PC-3 (cell line): ENCODE measurements around the gene RAD21L1. TPM values are rescaled to one million over a fixed set of nuclear protein-coding genes. Genes with fewer than 3 reads are reported as not detected.

Source experiments
- ATAC-seq: fragments of 200-7000 bp; cut with Tn5 transposase; 2 replicates; pipeline ENCODE4 v1.9.1; 2020; ENCODE audit warnings: mild to moderate bottlenecking, moderate library complexity
- BruUV-seq: library from RNA; stranded (reverse); fragments of 400-500 nt; replicated peaks from 2 replicates; lab custom pipeline; 2021; lab: Mats Ljungman, UMichigan
- CTCF ChIA-PET: fragments of 300-600 bp; sonication (Branson Sonifier 250); formaldehyde crosslinking; loops from one replicate; lab custom pipeline; 2022; ENCODE audit warnings: antibody characterized with exemption; lab: Charles Lee
- POLR2A ChIA-PET: fragments of 300-600 bp; sonication (Branson Sonifier 250); formaldehyde crosslinking; loops from one replicate; lab custom pipeline; 2022; ENCODE audit warnings: antibody characterized with exemption; ENCODE audit not compliant: unreplicated experiment; lab: Charles Lee
- DNase-seq: peaks from one replicate; pipeline ENCODE4 v3.0.0-alpha.2; 2015
- H2AFZ ChIP-seq: fragments of 300-600 bp; sonication (generic); 2 replicates; pipeline ENCODE4 v1.6.0; 2016; ENCODE audit warnings: antibody characterized with exemption, low read length
- H3F3A ChIP-seq: fragments of 300-600 bp; sonication (generic); one replicate; pipeline ENCODE4 v1.6.0; 2017; ENCODE audit warnings: antibody characterized with exemption, low read length, control low read depth, mild to moderate bottlenecking; ENCODE audit not compliant: unreplicated experiment
- H3K27ac ChIP-seq: fragments of 300-600 bp; sonication (generic); 2 replicates; pipeline ENCODE4 v1.5.1; 2016; ENCODE audit warnings: mild to moderate bottlenecking, low read length
- H3K27me3 ChIP-seq: fragments of 300-600 bp; sonication (generic); 2 replicates; pipeline ENCODE4 v1.6.1; 2016; ENCODE audit warnings: low read length, mixed read lengths
- H3K36me3 ChIP-seq: fragments of 300-600 bp; sonication (generic); 2 replicates; pipeline ENCODE4 v1.6.1; 2016; ENCODE audit warnings: low read depth, mixed run types, low read length, mixed read lengths
- H3K4me1 ChIP-seq: fragments of 300-600 bp; sonication (generic); 2 replicates; pipeline ENCODE4 v1.5.1; 2016; ENCODE audit warnings: low read length; ENCODE audit not compliant: insufficient read depth
- H3K4me2 ChIP-seq: fragments of 300-600 bp; sonication (generic); 2 replicates; pipeline ENCODE4 v1.6.0; 2016; ENCODE audit warnings: low read length
- H3K4me3 ChIP-seq: fragments of 300-600 bp; sonication (generic); 2 replicates; pipeline ENCODE4 v1.5.1; 2016; ENCODE audit warnings: mild to moderate bottlenecking, low read length, mixed read lengths
- H3K79me2 ChIP-seq: fragments of 300-600 bp; sonication (generic); 2 replicates; pipeline ENCODE4 v1.6.1; 2017; ENCODE audit warnings: low read length, mixed read lengths
- H3K9ac ChIP-seq: fragments of 300-600 bp; sonication (generic); 2 replicates; pipeline ENCODE4 v1.6.0; 2016; ENCODE audit warnings: mild to moderate bottlenecking, low read length
- H3K9me2 ChIP-seq: fragments of 300-600 bp; sonication (generic); replicated peaks from 2 replicates; pipeline ENCODE4 v1.6.1; 2016; ENCODE audit warnings: mixed run types, low read length, mixed read lengths
- H3K9me3 ChIP-seq: fragments of 300-600 bp; sonication (generic); 2 replicates; pipeline ENCODE4 v1.6.1; 2016; ENCODE audit warnings: low read length, mixed read lengths
- H4K20me1 ChIP-seq: fragments of 300-600 bp; sonication (generic); 2 replicates; pipeline ENCODE4 v1.6.1; 2016; ENCODE audit warnings: low read length, mixed read lengths
- CTCF ChIP-seq: fragments of 300-600 bp; sonication (generic); conservative IDR thresholded peaks from 2 replicates; pipeline ENCODE4 v1.5.1; 2017; ENCODE audit warnings: antibody characterized with exemption, low read depth, mild to moderate bottlenecking, low read length
- EZH2 ChIP-seq: fragments of 300-600 bp; sonication (generic); IDR thresholded peaks from one replicate; pipeline ENCODE4 v1.6.1; 2017; ENCODE audit warnings: antibody characterized with exemption, mild to moderate bottlenecking, low read length; ENCODE audit not compliant: unreplicated experiment
- EZH2phosphoT487 ChIP-seq: fragments of 300-600 bp; sonication (generic); IDR thresholded peaks from 2 replicates; pipeline ENCODE4 v1.6.1; 2018; ENCODE audit warnings: mild to moderate bottlenecking, antibody characterized with exemption, low read length, borderline replicate concordance
- intact Hi-C: fragments of 100-400 bp; cut with micrococcal nuclease; formaldehyde crosslinking; loops from 2 replicates; pipeline ENCODE4 v1.9.0; 2023
- total RNA-seq: library from RNA; depleted of rRNA; stranded (reverse); fragments of >200 nt; gene quantifications from 2 replicates; pipeline ENCODE4 v1.2.3, GENCODE V29; 2014

RAD21L1 gene
- total RNA-seq, 1 experiment from 2014 or later, result 0.11 TPM

- ATAC-seq (no peak), DNase-seq (no peak)
- Histone ChIP-seq H3K4me2 (no peak overlapping the region), H2AFZ (0 out of 2 replicates have a peak overlapping the region, but pooled peaks have one; percentile 62), H4K20me1 (no peaks in the 10 kb centered on the region), H3K4me1 (0 out of 2 replicates have a peak, but pooled peaks cover 3% of the 10 kb centered on the region), H3K9me2 (no peaks in the 10 kb centered on the region), H3K27me3 (no peaks in the 10 kb centered on the region), H3K9me3 (no peaks in the 10 kb centered on the region), H3K4me3 (no peak overlapping the region), H3K36me3 (no peaks in the 10 kb centered on the region), H3K27ac (no peak overlapping the region), H3F3A (no peaks in the 10 kb centered on the region), H3K79me2 (no peaks in the 10 kb centered on the region), H3K9ac (no peak overlapping the region)
- intact Hi-C loops, result loop anchor here (5.0 kb wide), 1 partner anchor 95 kb away; the partner anchor contains the start of gene PSMF1
- TF ChIP-seq EZH2phosphoT487 (no peak), EZH2 (no peak), CTCF (no peak)
- POLR2A ChIA-PET, result no interaction called here
- CTCF ChIA-PET, result no interaction called here
- no TSS peak for BruUV-seq
These were observed 13.8 kb upstream of the RAD21L1 start for GRCh38 chr20:1212023-1212422.

GRCh38 chr20:1212607-1213396 lies 13.0 kb upstream of the RAD21L1 start:
- H3K79me2 ChIP-seq, result no peaks in the 10 kb centered on the region
- peak overlapping the region; percentile 62 for H3K4me2 ChIP-seq
- BruUV-seq, result no TSS peak
- peak; percentile 87 for DNase-seq
- peak overlapping the region; percentile 62 for H2AFZ ChIP-seq
- TF ChIP-seq EZH2phosphoT487 (no peak), CTCF (peak; percentile 91)
- CTCF ChIA-PET, result interaction anchor here (0.5 to 0.6 kb wide), 5 partner anchors 12 to 958 kb away, joined by 3 to 4 read pairs (median 3); partner anchors contain the start of gene RAD21L1
- no peaks in the 10 kb centered on the region for H3K36me3 ChIP-seq
- H3K4me1 ChIP-seq, result 0 out of 2 replicates have a peak, but pooled peaks cover 3% of the 10 kb centered on the region
- ATAC-seq, result peak; percentile 95
- no peak overlapping the region for H3K4me3 ChIP-seq
- no peaks in the 10 kb centered on the region for H3K9me3 ChIP-seq
- H3F3A ChIP-seq, result no peaks in the 10 kb centered on the region
- no peak overlapping the region for H3K9ac ChIP-seq
- intact Hi-C loops, result loop anchor here (1.0 to 5.0 kb wide), 2 partner anchors 96 to 397 kb away; partner anchors contain the start of gene PSMF1
- H3K27me3 ChIP-seq, result no peaks in the 10 kb centered on the region
- POLR2A ChIA-PET, result no interaction called here
- no peaks in the 10 kb centered on the region for H4K20me1 ChIP-seq
- H3K27ac ChIP-seq, result no peak overlapping the region
- H3K9me2 ChIP-seq, result no peaks in the 10 kb centered on the region

GRCh38 chr20:1214838-1215261 lies 11.0 kb upstream of the RAD21L1 start:
- H3K27me3 ChIP-seq, result no peaks in the 10 kb centered on the region
- DNase-seq (no peak), ATAC-seq (no peak)
- ChIA-PET POLR2A (no interaction called here), CTCF (no interaction called here)
- no peaks in the 10 kb centered on the region for H3K9me2 ChIP-seq
- no peaks in the 10 kb centered on the region for H3K36me3 ChIP-seq
- H3K4me3 ChIP-seq, result no peak overlapping the region
- no TSS peak for BruUV-seq
- no peak for TF ChIP-seq EZH2
- TF ChIP-seq EZH2phosphoT487, result no peak
- no peak for TF ChIP-seq CTCF
- H3K9ac ChIP-seq, result no peak overlapping the region
- H2AFZ ChIP-seq, result no peak overlapping the region
- H4K20me1 ChIP-seq, result no peaks in the 10 kb centered on the region
- H3K4me1 ChIP-seq, result 0 out of 2 replicates have a peak, but pooled peaks cover 3% of the 10 kb centered on the region
- H3K9me3 ChIP-seq, result no peaks in the 10 kb centered on the region
- no peak overlapping the region for H3K27ac ChIP-seq
- no peaks in the 10 kb centered on the region for H3F3A ChIP-seq
- no peak overlapping the region for H3K4me2 ChIP-seq
- no peaks in the 10 kb centered on the region for H3K79me2 ChIP-seq
- intact Hi-C loops, result loop anchor here (5.0 kb wide), 1 partner anchor 98 kb away; the partner anchor contains the start of gene PSMF1
